Measurements from ENCODE around the gene SENP1. TPM values are rescaled to one million over a fixed set of nuclear protein-coding genes. Genes with fewer than 3 reads are reported as not detected.

The SENP1 gene
- total and polyA plus RNA-seq, 8 donors = 13.3 to 28.0 (median 24.6) TPM

DNA sequence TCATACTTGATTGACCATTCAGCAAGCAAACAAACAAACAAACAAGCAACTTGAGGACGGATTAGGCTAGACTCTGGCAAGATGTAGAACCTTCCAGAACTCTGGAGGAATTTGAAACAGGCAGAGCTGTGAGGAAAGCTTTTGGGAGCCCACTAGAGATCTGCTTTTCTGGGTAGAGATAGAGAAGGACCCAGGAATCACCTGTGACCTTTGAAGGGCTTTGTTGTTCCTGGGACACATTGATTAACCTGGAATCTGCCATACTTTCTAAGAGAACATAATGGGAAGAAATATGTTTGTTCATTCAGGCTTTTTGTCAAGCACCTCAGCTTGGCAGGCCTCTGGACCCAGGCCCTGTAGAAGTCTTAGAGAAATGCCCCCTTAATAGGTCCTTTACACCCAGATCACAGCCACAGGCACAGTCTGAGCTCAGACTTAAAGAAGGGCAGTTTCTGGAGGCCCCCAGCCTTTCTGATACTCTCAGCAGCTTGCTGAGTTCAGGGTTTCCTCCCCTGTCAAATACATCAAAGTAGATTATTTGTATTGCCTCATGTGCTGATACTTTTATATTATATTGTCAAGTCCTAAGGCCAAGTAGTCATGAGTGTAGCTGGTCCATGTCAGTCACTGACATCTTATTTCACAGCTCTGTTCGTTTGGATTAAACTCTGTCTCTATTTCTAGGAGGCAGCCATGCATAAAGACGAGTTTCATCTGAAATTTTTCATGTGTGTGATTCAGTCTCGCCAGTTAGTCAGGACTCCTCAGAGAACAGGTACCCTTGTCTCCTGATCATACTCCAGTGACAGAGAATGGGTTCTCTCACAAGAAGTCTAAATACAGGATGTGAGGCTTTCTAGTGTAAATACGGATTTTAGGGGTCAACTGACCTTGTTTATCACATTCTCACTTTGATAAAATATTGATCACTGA lies 1.1 kb upstream of the SENP1 start:
- Histone ChIP-seq H3K27ac (peak overlapping the region; percentile 96 to 97), H3K4me1 (peaks cover 17 to 37% of the 10 kb centered on the region in 2 donors), H3K36me3 (no peaks in the 10 kb centered on the region), H3K27me3 (no peaks in the 10 kb centered on the region), H3K4me3 (peak overlapping the region; percentile 85 to 88), H3K9me3 (no peaks in the 10 kb centered on the region)
- ATAC-seq = no peak
- TF ChIP-seq, protein P1, sequence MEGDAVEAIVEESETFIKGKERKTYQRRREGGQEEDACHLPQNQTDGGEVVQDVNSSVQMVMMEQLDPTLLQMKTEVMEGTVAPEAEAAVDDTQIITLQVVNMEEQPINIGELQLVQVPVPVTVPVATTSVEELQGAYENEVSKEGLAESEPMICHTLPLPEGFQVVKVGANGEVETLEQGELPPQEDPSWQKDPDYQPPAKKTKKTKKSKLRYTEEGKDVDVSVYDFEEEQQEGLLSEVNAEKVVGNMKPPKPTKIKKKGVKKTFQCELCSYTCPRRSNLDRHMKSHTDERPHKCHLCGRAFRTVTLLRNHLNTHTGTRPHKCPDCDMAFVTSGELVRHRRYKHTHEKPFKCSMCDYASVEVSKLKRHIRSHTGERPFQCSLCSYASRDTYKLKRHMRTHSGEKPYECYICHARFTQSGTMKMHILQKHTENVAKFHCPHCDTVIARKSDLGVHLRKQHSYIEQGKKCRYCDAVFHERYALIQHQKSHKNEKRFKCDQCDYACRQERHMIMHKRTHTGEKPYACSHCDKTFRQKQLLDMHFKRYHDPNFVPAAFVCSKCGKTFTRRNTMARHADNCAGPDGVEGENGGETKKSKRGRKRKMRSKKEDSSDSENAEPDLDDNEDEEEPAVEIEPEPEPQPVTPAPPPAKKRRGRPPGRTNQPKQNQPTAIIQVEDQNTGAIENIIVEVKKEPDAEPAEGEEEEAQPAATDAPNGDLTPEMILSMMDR (IDR thresholded peaks at IDR 0.05) = no peak
- no peak for DNase-seq
- intact Hi-C loops (cut with DNase I) = loop anchor here in 1 of 2 donors (5.0 kb wide), 1 partner anchor 50 kb away; the partner anchor contains the start of gene ASB8

DNA sequence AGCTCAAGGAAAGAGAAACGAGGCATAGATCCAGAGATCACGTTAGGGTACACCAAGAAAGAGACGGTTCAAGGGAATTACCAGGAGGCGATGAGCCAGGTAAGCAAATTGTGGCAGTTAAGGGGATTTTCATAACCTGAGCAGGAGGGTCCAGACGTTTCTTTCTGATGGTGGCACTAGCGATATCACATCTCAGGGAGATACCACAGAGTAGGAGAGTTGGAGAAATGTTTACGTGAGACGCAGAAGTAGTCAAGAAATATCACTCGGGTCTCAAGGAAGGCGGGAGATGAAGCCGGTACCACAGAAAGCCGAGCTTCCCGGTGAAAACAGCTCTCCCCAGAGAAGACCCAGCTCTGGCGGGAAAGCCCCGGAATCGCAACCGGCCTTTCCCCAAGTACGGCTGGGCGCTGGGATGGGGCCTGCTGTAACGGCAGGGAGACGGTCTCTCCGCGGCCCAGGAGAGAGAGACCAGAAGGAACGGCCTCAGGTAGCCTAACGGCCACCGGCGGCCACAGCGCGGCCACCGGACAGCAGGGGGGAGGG lies 485 bp downstream of the SENP1 start:
- no peaks in the 10 kb centered on the region for H3K9me3 ChIP-seq
- TF ChIP-seq, protein P1 (IDR thresholded peaks at IDR 0.05) = no peak
- intact Hi-C loops (cut with DNase I) = loop anchor here in 1 of 2 donors (5.0 kb wide), 1 partner anchor 52 kb away; the partner anchor contains the start of gene ASB8
- peak; percentile 5 for ATAC-seq
- no peaks in the 10 kb centered on the region for H3K36me3 ChIP-seq
- peaks cover 17 to 34% of the 10 kb centered on the region in 2 donors for H3K4me1 ChIP-seq
- peak overlapping the region; percentile 85 to 88 for H3K4me3 ChIP-seq
- peak overlapping the region; percentile 96 to 97 for H3K27ac ChIP-seq
- DNase-seq = no peak
- H3K27me3 ChIP-seq = no peaks in the 10 kb centered on the region

DNA sequence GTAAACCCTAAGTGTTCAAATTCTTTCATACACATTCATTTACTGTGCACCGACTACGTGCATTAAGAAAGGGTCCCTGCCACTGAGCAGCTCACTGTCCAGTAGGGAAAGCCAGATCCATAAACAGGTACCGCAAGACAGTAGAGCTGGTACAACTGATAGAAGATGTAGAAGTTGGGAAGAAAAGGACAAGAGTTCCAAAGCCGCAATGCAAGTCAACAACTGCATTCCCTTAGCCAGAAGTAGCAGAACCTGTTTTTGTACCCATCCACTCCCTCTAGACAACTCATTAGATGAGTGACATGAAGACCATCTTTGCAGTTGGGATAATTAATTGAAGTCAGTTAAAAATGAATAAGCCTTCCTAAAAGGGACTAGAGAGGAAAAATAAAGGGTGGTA lies 1.3 kb downstream of the SENP1 start:
- Histone ChIP-seq H3K27ac (peak overlapping the region in 1 of 2 donors; percentile 96), H3K9me3 (no peaks in the 10 kb centered on the region), H3K4me3 (peak overlapping the region; percentile 85 to 88), H3K36me3 (no peaks in the 10 kb centered on the region), H3K27me3 (no peaks in the 10 kb centered on the region), H3K4me1 (peaks cover 17 to 30% of the 10 kb centered on the region in 2 donors)
- ATAC-seq (no peak), DNase-seq (no peak)
- TF ChIP-seq, protein P1 (IDR thresholded peaks at IDR 0.05) = no peak
- intact Hi-C loops (cut with DNase I) = no loop called here

DNA sequence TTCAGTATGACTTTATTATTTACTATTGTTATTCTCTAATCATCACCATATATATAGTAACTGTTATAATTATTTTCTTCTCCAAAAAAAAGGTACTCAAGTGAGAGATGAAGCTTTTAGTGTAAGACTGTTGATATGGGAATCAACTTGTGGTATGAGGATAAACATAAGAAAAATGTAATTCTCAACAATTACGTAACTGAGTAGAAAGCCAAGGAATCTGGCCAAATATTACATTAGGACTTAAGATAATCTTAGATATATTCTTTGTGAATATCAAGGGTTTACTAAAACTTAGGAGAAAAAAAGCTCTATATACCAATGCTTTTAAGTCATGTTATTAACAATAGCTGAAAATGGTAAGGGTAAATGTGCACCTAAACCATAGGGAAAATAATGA lies 13.3 kb downstream of the SENP1 start:
- ATAC-seq (no peak), DNase-seq (peak in 2 of 4 donors; percentile 22 to 35)
- Histone ChIP-seq H3K4me3 (no peak overlapping the region), H3K36me3 (peaks cover 0 to 92% of the 10 kb centered on the region in 2 donors), H3K27ac (no peak overlapping the region), H3K27me3 (no peaks in the 10 kb centered on the region), H3K4me1 (no peaks in the 10 kb centered on the region), H3K9me3 (no peaks in the 10 kb centered on the region)
- intact Hi-C loops (cut with DNase I) = no loop called here
- TF ChIP-seq, protein P1 (IDR thresholded peaks at IDR 0.05) = no peak

DNA sequence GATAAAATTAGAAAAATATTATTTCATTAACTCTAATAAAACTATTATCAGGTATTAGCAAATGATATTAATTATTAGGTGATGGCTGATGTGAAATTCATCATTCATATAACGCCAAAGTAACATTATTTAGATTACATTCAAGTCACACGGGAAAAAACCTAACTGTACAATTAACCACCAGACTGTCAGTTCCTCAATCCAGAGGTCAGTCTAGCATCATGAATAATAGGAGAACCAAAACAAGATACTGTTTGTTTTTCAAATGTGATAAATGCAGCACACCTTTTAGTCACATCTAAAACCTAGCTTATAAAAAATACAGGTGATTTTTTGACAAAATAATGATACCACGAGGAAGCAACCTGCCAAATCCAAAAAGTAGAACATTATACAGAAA lies 19.6 kb downstream of the SENP1 start:
- no peaks in the 10 kb centered on the region for H3K4me1 ChIP-seq
- DNase-seq (no peak), ATAC-seq (no peak)
- TF ChIP-seq, protein P1 (IDR thresholded peaks at IDR 0.05) = no peak
- no peaks in the 10 kb centered on the region for H3K9me3 ChIP-seq
- intact Hi-C loops (cut with DNase I) = no loop called here
- no peaks in the 10 kb centered on the region for H3K27me3 ChIP-seq
- no peak overlapping the region for H3K27ac ChIP-seq
- peaks cover 0 to 97% of the 10 kb centered on the region in 2 donors for H3K36me3 ChIP-seq
- no peak overlapping the region for H3K4me3 ChIP-seq
